Measurements from ENCODE around the gene SFMBT1. TPM values are rescaled to one million over a fixed set of nuclear protein-coding genes. Genes with fewer than 3 reads are reported as not detected.
"Not testable (repeated sequence)": the region's sequence is repeated elsewhere in the genome, so short reads cannot be mapped to it uniquely, and the experiment has no call there.

The SFMBT1 gene
- total RNA-seq, 1 donor from 2014 or later, result 32.9 TPM

- DNase-seq, result no peak
Measured at GRCh38 chr3:53035825-53036619, 9.9 kb downstream of the SFMBT1 start.

- DNase-seq, result not testable (repeated sequence)
Measured at GRCh38 chr3:53035018-53035417, 10.9 kb downstream of the SFMBT1 start.

- DNase-seq, result not testable (repeated sequence)
Measured at GRCh38 chr3:53034411-53034810, 11.5 kb downstream of the SFMBT1 start.

- DNase-seq, result no peak
Measured at GRCh38 chr3:53032609-53033008, 13.3 kb downstream of the SFMBT1 start.

- no peak for DNase-seq
Measured at GRCh38 chr3:53030619-53031449, 15.0 kb downstream of the SFMBT1 start.

GRCh38 chr3:53028641-53029040, 17.2 kb downstream of the SFMBT1 start:
- DNase-seq, result no peak

- DNase-seq, result no peak
Measured at GRCh38 chr3:53027254-53027844, 18.5 kb downstream of the SFMBT1 start.

- DNase-seq, result no peak
Measured at GRCh38 chr3:53026382-53027162, 19.3 kb downstream of the SFMBT1 start.

GRCh38 chr3:53024315-53024714, 21.6 kb downstream of the SFMBT1 start:
- DNase-seq, result no peak

- DNase-seq, result peak; percentile 29
Measured at GRCh38 chr3:53023072-53023823, 22.6 kb downstream of the SFMBT1 start.

- no peak for DNase-seq
Measured at GRCh38 chr3:53022647-53023046, 23.2 kb downstream of the SFMBT1 start.

GRCh38 chr3:53016236-53016635, 29.6 kb downstream of the SFMBT1 start:
- DNase-seq, result no peak

- no peak for DNase-seq
Measured at GRCh38 chr3:53011324-53011723, 34.5 kb downstream of the SFMBT1 start.

GRCh38 chr3:53009826-53010539, 35.9 kb downstream of the SFMBT1 start:
- DNase-seq, result no peak

- DNase-seq, result no peak
Measured at GRCh38 chr3:53008932-53009331, 36.9 kb downstream of the SFMBT1 start.

GRCh38 chr3:53005854-53006513, 39.9 kb downstream of the SFMBT1 start:
- DNase-seq, result no peak

- no peak for DNase-seq
Measured at GRCh38 chr3:53005338-53005737, 40.5 kb downstream of the SFMBT1 start.

- DNase-seq, result no peak
Measured at GRCh38 chr3:53003320-53003719, 42.6 kb downstream of the SFMBT1 start.

- no peak for DNase-seq
Measured at GRCh38 chr3:52998771-52999513, 46.9 kb downstream of the SFMBT1 start.

Measured in tongue (tissue), 2 donors.